ENCODE measurements around the gene TMEM86B.

- TF ChIP-seq EZH2phosphoT487 (IDR thresholded peaks at IDR 0.05; ENCODE audit: insufficient read depth, low read depth) = no peak
- no peak for TF ChIP-seq EZH2 (IDR thresholded peaks at IDR 0.05; ENCODE audit: insufficient read depth, poor library complexity, severe bottlenecking)
Measured at GRCh38 chr19:55258476-55258827, 29.9 kb upstream of the TMEM86B start.
